Vagina (tissue), 2 donors: ENCODE measurements around the gene PTPRN2.
A peak's percentile ranks its signal among the peaks of the same experiment; 100 is the strongest.

ENCODE experiments used
- CTCF ChIP-seq, 3 experiments: fragments of 450-650 bp in 2 of 3; fragments of 200-600 bp in 1 of 3; sonication (generic) in 1 of 3; IDR thresholded peaks; one replicate each; pipeline ENCODE4 v1.5.1; 2017 to 2019; ENCODE audit warnings: antibody characterized with exemption in 3 of 3, mild to moderate bottlenecking in 2 of 3, moderate library complexity in 2 of 3
- POLR2A ChIP-seq, 2 donors: fragments of 450-650 bp; IDR thresholded peaks; one replicate each; pipeline ENCODE4 v1.6.1; 2017; ENCODE audit warnings: antibody characterized with exemption in 2 of 2, mild to moderate bottlenecking in 2 of 2, moderate library complexity in 2 of 2
- POLR2AphosphoS5 ChIP-seq, 2 donors: sonication (generic); formaldehyde crosslinking; IDR thresholded peaks; one replicate each; pipeline ENCODE4 v1.9.0; 2017; ENCODE audit warnings: antibody characterized with exemption in 2 of 2, mild to moderate bottlenecking in 2 of 2, low read depth in 1 of 2; ENCODE audit not compliant: insufficient read depth in 1 of 2

DNA sequence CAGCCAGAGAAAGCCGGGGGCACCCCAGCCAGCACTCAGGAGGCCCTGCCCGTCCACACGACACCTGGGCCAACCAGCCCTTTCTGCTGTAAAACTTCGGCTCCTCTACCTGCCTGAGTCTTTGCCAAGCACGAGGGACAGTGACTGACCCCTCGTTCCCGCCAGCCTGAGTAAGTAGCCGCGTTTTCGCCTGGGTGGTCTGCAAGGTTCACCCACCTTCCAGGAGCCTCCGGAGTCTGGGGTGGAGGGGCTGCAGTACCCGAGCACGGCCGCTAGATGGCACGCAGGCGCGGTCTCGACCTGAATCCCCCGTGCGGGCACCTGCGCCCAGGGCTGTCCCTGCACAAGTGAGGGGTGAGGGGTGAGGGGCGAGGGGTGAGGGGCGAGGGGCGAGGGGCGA, 192.7 kb downstream of the PTPRN2 start:
- no peak for TF ChIP-seq POLR2A (IDR thresholded peaks at IDR 0.05)
- TF ChIP-seq POLR2AphosphoS5 (IDR thresholded peaks at IDR 0.05; ENCODE audit: insufficient read depth in 1 of 2, low read depth in 1 of 2) = no peak
- TF ChIP-seq CTCF (IDR thresholded peaks at IDR 0.05) = peak in 2 of 3 experiments; percentile 30 to 33
